Activated gamma-delta T cell treated with Interleukin-2 at 50 U/mL for 16 hours (primary cell): ENCODE measurements around the gene STEAP3.

Source experiments
- DNase-seq: peaks from one replicate; pipeline ENCODE4 v3.0.0-alpha.2; 2020

STEAP3 gene

GRCh38 chr2:119227346-119227745 is 3.7 kb downstream of the STEAP3 start:
- no peak for DNase-seq

GRCh38 chr2:119228136-119228535 is 4.5 kb downstream of the STEAP3 start:
- DNase-seq = no peak

- DNase-seq = no peak
Observed at GRCh38 chr2:119228964-119229363, 5.3 kb downstream of the STEAP3 start.

GRCh38 chr2:119229716-119230115 is 6.1 kb downstream of the STEAP3 start:
- DNase-seq = no peak

- DNase-seq = no peak
Observed at GRCh38 chr2:119230219-119231185, 6.9 kb downstream of the STEAP3 start.

GRCh38 chr2:119231975-119232665 is 8.5 kb downstream of the STEAP3 start:
- DNase-seq = no peak

- DNase-seq = no peak
Observed at GRCh38 chr2:119232666-119232993, 9.0 kb downstream of the STEAP3 start.

GRCh38 chr2:119233326-119234020 is 9.8 kb downstream of the STEAP3 start:
- no peak for DNase-seq

GRCh38 chr2:119234021-119235019 is 10.7 kb downstream of the STEAP3 start:
- DNase-seq = no peak

GRCh38 chr2:119236796-119237195 is 13.2 kb downstream of the STEAP3 start:
- no peak for DNase-seq

GRCh38 chr2:119240311-119241204 is 16.9 kb downstream of the STEAP3 start:
- no peak for DNase-seq

GRCh38 chr2:119241205-119241532 is 17.5 kb downstream of the STEAP3 start:
- no peak for DNase-seq

- no peak for DNase-seq
Observed at GRCh38 chr2:119242276-119243119, 18.9 kb downstream of the STEAP3 start.

- no peak for DNase-seq
Observed at GRCh38 chr2:119243621-119244020, 20.0 kb downstream of the STEAP3 start.

GRCh38 chr2:119245076-119245840 is 21.6 kb downstream of the STEAP3 start:
- DNase-seq = no peak

GRCh38 chr2:119245841-119246230 is 22.2 kb downstream of the STEAP3 start:
- no peak for DNase-seq

- no peak for DNase-seq
Observed at GRCh38 chr2:119246884-119247843, 23.5 kb downstream of the STEAP3 start.

- DNase-seq = no peak
Observed at GRCh38 chr2:119247844-119248271, 24.2 kb downstream of the STEAP3 start.
